Colonic mucosa (tissue), 4 donors: ENCODE measurements around the gene FAM217B. TPM values are rescaled to one million over a fixed set of nuclear protein-coding genes. Genes with fewer than 3 reads are reported as not detected.

Experiments
- DNase-seq: peaks from one replicate; pipeline ENCODE4 v3.0.0-alpha.2; 2020
- H3K27ac ChIP-seq: fragments of 200-600 bp; one replicate; pipeline ENCODE4 v1.8.0; 2021
- H3K27me3 ChIP-seq: fragments of 200-600 bp; one replicate; pipeline ENCODE4 v1.8.0; 2021
- H3K36me3 ChIP-seq: fragments of 200-600 bp; one replicate; pipeline ENCODE4 v1.8.0; 2021
- H3K4me1 ChIP-seq: fragments of 200-600 bp; one replicate; pipeline ENCODE4 v1.8.0; 2021; ENCODE audit warnings: mild to moderate bottlenecking
- H3K4me3 ChIP-seq: fragments of 200-600 bp; one replicate; pipeline ENCODE4 v1.8.0; 2021
- H3K9ac ChIP-seq, 2 donors: one replicate each; pipeline ENCODE4 v1.7.0; 2013; ENCODE audit warnings: control low read depth in 2 of 2, low read depth in 2 of 2, low read length in 2 of 2
- H3K9me3 ChIP-seq: fragments of 200-600 bp; one replicate; pipeline ENCODE4 v1.8.0; 2021
- intact Hi-C: fragments of 100-400 bp; cut with DNase I; formaldehyde crosslinking; loops from one replicate; pipeline ENCODE4 v1.14.1; 2022
- total RNA-seq, 2 donors: library from RNA; stranded (reverse); fragmentation: NEBNext Ultra II Directional in 1 of 2; extraction: Animal tissue kit (Norgen Biotek cat#: 25700) in 1 of 2; gene quantifications; one replicate each; pipeline ENCODE4 v1.2.1, GENCODE V29; 2021
- TF ChIP-seq, protein P1 (sequence below): fragments of 200-600 bp; IDR thresholded peaks from one replicate; pipeline ENCODE4 v1.8.0; 2022; ENCODE audit warnings: antibody characterized with exemption, mild to moderate bottlenecking
- donor health status: healthy.
- donor health status: DM: no; HTN: no; CAD: no.
- donor health status: DM: no; HTN: no; CAD: no.

The FAM217B gene
- total RNA-seq, 2 donors from 2014 or later, result 5.5 to 11.2 TPM

DNA sequence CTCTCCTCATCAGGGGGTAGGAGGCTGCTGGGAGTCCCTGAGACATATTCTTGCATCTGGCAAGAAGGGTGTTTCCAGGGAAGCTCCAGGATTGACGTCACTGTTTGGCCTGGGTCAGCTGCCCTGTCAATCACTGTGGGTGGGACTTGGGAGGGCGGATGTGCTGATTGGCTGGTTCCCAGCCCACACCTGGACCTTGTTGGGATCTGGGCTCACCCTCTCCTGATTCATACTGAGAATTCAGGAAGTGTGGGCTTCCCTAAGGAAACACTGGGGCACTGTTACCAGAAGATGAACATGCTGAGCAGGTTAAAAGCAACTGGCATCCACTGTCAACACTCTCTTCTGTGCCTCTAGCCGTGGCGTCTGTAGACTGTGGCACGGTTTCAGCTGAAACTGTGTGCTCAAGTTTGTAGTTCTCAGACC is 54.5 kb downstream of the FAM217B start:
- Histone ChIP-seq H3K27ac (no peak overlapping the region), H3K9me3 (no peaks in the 10 kb centered on the region), H3K27me3 (no peaks in the 10 kb centered on the region), H3K36me3 (no peaks in the 10 kb centered on the region), H3K4me3 (no peak overlapping the region), H3K9ac (no peak overlapping the region), H3K4me1 (no peaks in the 10 kb centered on the region)
- intact Hi-C loops, result no loop called here
- peak; percentile 45 for DNase-seq
- TF ChIP-seq, protein P1, sequence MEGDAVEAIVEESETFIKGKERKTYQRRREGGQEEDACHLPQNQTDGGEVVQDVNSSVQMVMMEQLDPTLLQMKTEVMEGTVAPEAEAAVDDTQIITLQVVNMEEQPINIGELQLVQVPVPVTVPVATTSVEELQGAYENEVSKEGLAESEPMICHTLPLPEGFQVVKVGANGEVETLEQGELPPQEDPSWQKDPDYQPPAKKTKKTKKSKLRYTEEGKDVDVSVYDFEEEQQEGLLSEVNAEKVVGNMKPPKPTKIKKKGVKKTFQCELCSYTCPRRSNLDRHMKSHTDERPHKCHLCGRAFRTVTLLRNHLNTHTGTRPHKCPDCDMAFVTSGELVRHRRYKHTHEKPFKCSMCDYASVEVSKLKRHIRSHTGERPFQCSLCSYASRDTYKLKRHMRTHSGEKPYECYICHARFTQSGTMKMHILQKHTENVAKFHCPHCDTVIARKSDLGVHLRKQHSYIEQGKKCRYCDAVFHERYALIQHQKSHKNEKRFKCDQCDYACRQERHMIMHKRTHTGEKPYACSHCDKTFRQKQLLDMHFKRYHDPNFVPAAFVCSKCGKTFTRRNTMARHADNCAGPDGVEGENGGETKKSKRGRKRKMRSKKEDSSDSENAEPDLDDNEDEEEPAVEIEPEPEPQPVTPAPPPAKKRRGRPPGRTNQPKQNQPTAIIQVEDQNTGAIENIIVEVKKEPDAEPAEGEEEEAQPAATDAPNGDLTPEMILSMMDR, result no peak

DNA sequence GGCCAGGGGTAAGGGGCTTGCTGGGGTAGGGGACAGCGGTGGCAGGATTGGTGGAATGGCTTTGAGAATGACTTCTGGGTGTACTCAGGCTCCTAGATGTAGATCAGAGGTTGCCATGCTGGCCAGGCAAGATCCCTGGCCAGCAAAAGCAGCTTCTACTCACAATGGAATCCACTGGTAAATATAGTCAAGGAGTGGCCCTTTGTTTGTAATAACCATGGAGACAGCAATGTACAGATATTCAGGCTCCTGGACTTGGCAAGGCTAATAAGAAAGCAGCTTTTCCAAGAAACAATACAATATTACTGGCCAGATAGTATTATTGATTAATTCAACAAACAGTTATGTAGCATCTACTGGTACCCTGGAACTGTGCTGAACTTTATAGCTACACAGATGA is 55.9 kb downstream of the FAM217B start:
- Histone ChIP-seq H3K27me3 (no peaks in the 10 kb centered on the region), H3K36me3 (no peaks in the 10 kb centered on the region), H3K4me1 (no peaks in the 10 kb centered on the region), H3K9me3 (no peaks in the 10 kb centered on the region), H3K27ac (no peak overlapping the region), H3K4me3 (no peak overlapping the region), H3K9ac (no peak overlapping the region)
- DNase-seq, result no peak
- intact Hi-C loops, result no loop called here
- TF ChIP-seq, protein P1, result no peak

DNA sequence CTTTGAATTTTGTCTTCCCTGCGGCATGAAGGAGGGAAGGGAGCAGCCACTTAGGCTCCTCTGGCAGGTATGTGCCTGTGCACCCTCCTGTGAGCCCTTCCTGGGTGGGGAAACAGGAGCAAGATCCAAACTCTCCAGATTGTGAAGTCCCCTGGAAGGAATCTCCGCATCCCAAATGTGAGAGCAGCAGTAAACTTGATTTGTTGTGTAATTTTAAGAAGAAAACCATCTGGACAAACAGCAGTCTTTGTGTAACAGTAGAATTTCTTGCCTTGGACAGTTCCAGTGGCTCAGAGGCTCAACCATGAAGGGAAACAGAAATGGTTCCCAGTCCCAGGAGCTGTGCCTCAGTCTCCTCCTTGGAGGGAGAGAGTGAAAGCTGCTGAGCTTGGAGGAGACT is 57.7 kb downstream of the FAM217B start:
- intact Hi-C loops, result no loop called here
- Histone ChIP-seq H3K27me3 (no peaks in the 10 kb centered on the region), H3K4me1 (no peaks in the 10 kb centered on the region), H3K9ac (no peak overlapping the region), H3K4me3 (no peak overlapping the region), H3K9me3 (no peaks in the 10 kb centered on the region), H3K27ac (no peak overlapping the region), H3K36me3 (no peaks in the 10 kb centered on the region)
- TF ChIP-seq, protein P1, result no peak
- no peak for DNase-seq

Other genes starting within 250 kb of the FAM217B start
- gene SYCP2, start 6.8 kb upstream of the FAM217B start, total RNA-seq, result 1 to 10 TPM in 1 of 2 donors, under 1 TPM in 1; 0.74 to 1.1 TPM
- gene PPP1R3D, start 84 bp upstream of the FAM217B start, total RNA-seq, result 1 to 10 TPM; 6.3 to 9.2 TPM
- gene CDH26, start 18.0 kb downstream of the FAM217B start, total RNA-seq, result under 1 TPM; 0.27 to 0.45 TPM